Fibroblast of pulmonary artery (primary cell): Measurements from ENCODE around the gene SLC39A11.

Experiments
- DNase-seq: peaks from one replicate; pipeline ENCODE4 v3.0.0-alpha.2; 2010; ENCODE audit warnings: low read depth
- H3K4me3 ChIP-seq: replicated peaks from 2 replicates; pipeline ENCODE4 v1.5.1; 2011; ENCODE audit warnings: low read depth, mild to moderate bottlenecking, control low read depth, low read length, moderate library complexity
- TF ChIP-seq, protein P1 (sequence below): IDR thresholded peaks from 2 replicates; pipeline ENCODE4 v1.5.1; 2011; ENCODE audit warnings: mild to moderate bottlenecking, control low read depth, low read length, inconsistent platforms; ENCODE audit errors: missing control alignments

Gene SLC39A11

DNA sequence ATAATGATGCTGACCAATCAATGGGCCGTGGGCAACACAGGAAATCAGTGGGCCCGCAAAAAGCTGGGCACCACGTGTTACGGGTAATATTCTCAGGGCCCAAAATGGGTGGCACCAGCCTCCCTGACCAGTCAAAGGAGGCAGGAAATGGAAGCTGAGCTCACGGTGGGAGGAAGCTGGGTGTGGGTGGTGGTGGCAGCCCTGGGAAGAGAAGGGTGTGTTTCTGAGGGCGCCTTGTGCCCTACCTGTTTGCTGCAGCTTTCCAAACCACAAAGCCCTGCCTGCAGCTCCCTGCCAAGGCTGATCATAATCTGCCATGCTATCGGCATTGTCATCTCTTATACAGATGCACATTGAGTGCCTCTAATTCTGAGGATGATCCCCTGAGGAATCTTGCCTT, 457.9 kb downstream of the SLC39A11 start:
- DNase-seq = no peak
- TF ChIP-seq, protein P1, sequence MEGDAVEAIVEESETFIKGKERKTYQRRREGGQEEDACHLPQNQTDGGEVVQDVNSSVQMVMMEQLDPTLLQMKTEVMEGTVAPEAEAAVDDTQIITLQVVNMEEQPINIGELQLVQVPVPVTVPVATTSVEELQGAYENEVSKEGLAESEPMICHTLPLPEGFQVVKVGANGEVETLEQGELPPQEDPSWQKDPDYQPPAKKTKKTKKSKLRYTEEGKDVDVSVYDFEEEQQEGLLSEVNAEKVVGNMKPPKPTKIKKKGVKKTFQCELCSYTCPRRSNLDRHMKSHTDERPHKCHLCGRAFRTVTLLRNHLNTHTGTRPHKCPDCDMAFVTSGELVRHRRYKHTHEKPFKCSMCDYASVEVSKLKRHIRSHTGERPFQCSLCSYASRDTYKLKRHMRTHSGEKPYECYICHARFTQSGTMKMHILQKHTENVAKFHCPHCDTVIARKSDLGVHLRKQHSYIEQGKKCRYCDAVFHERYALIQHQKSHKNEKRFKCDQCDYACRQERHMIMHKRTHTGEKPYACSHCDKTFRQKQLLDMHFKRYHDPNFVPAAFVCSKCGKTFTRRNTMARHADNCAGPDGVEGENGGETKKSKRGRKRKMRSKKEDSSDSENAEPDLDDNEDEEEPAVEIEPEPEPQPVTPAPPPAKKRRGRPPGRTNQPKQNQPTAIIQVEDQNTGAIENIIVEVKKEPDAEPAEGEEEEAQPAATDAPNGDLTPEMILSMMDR = no peak

DNA sequence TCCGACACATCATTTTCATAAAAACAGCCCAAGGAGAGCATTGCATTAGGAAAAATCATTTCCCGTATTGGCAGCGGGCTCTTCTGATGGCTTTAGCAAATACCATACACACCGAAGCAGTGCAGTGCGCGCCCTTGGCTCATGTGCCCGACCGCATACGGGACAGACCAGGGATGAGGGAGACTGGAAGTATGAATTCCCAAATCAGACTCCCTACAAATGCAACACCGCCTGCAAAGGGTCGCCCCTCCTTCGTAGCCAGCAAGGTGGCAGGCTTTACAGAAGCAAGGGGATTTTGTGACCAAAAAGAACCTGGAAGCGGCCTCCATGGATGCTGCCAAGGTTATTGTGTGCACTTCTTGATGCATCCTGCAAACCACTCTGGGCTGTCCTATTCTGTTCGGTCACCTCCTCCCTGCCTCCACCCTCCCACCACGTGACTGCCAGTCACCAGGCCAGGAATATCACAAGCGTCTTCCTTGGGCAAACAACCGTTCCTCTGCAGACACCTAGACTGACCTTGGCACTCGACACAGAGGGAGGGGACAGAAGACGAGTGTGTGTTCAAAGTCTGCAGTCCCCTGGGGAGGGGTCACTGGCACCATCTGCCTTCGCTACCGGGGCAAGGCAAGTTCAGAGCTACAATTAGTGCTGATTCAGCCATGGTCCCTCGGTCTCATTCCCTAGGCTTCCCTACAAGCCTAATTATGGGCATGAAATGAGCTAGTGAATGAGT, 460.4 kb downstream of the SLC39A11 start:
- no peak for DNase-seq
- TF ChIP-seq, protein P1 = no peak
- H3K4me3 ChIP-seq = no peak overlapping the region

More for the DNA sequence above, 457.9 kb downstream of the SLC39A11 start:
- no peak overlapping the region for H3K4me3 ChIP-seq

DNA sequence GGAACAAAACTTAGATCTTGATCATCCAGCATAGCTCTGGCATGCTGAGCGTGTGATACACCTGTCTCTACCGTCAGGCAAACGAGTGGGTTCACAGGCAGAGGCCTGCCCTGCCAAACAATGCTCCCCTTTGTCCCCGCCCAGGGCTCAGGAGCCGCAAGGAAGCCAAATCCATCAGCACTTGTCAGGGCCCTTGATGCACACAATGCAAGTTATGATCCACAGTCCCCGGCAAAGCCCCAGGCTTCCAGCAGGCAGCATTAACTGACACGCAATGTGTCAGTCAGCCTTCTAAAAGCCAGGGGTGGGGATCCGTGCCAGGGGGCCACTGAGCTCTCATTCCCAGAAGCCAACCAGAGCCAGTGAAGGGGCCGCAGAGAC, 460.9 kb downstream of the SLC39A11 start:
- TF ChIP-seq, protein P1 = no peak
- DNase-seq = no peak
- H3K4me3 ChIP-seq = no peak overlapping the region

DNA sequence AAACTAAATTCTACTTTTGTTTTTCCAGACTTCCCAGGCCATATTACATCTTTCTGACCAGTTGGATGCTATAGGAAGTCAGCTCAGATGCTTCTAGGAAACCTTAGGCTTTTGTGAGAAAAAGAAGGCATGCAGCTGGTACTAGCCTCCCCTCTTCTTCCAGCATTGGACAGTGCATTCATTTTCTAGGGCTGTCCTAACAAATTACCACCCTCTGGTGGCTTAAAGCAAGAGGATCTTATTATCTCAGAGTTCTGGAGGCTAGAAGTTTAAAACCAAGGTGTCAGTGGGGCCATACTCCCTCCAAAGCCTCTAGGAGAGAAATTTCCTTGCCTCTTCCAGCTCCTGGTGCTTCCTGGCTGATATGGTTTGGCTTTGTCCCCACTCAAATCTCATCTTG, 467.8 kb downstream of the SLC39A11 start:
- H3K4me3 ChIP-seq = no peak overlapping the region
- TF ChIP-seq, protein P1 = no peak
- DNase-seq = no peak

DNA sequence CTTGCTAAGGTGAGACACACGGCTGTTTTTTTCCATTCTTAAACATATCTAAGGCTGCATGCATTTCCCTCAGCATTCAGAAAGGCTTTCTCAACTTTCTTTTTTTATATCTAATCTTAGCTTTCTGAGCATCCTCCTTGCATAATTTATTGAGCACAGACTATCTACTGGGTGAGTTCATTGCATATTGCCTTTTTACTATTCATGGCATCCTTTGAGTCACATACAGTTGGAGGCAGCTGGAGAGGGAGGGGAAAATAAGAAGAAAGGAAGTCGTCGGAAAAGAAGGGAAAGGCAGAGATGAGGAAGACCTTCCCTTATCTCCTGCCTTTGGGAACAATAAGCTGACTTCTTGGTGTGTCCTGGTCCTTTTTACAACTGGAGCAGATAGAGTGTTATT, 468.3 kb downstream of the SLC39A11 start:
- no peak overlapping the region for H3K4me3 ChIP-seq
- no peak for DNase-seq
- TF ChIP-seq, protein P1 = no peak

DNA sequence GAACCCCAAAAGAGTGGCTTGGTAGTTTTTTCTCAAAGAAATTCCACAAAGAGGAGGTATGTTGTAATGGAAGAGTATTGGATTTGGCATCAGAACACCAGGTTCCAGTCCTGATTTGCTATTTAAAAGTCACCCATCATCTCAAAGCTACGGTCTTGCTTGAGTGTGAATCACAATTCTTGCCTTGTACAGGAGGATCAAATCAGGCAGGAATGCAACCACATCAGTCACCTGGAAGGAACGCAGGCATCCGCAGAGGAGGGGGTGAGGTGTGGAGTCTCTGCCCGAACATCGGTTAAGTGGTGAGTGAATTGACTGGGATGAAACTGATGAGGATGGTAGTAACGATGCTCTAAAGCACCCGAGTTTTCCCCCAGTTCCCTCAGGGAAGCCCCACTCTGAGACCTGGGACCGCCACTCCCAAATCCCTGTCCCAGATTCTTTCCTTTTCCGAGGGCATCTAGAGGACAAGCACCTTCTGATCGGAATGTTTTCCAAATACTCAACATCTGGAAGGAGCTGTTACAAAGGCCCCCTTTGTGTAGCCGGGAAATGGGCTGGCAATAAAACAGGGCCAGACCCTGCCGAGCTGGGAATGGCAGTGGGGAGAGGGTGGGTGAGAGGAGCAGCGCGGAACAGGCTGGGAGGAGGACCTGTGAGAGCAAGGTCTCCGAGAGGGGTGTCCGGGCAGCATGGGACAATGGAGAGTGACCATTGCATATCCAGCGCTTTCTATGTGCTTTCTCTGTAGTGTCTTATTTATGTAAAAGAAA, 469.6 kb downstream of the SLC39A11 start:
- no peak overlapping the region for H3K4me3 ChIP-seq
- DNase-seq = no peak
- TF ChIP-seq, protein P1 = no peak
